HG03060 (cell line): ENCODE results near the gene S100A8.
"Not testable (repeated sequence)": the region's sequence is repeated elsewhere in the genome, so short reads cannot be mapped to it uniquely, and the experiment has no call there.

Experiments used
- ATAC-seq: cut with Tn5 transposase; IDR thresholded peaks from one replicate; pipeline ENCODE4 v1.9.1; 2021; ENCODE audit warnings: low read depth, moderate number of reproducible peaks; ENCODE audit not compliant: unreplicated experiment

The S100A8 gene

GRCh38 chr1:153417136-153417888, 26.4 kb upstream of the S100A8 start:
- no peak for ATAC-seq

- ATAC-seq, result no peak
These were observed 25.1 kb upstream of the S100A8 start, which contains the start of gene S100A7A for GRCh38 chr1:153415850-153416570. Gene S100A7A, plus strand, starts transcription at chr1:153416520. Its CDS starts 1,563 bp downstream, at chr1:153418083.

DNA sequence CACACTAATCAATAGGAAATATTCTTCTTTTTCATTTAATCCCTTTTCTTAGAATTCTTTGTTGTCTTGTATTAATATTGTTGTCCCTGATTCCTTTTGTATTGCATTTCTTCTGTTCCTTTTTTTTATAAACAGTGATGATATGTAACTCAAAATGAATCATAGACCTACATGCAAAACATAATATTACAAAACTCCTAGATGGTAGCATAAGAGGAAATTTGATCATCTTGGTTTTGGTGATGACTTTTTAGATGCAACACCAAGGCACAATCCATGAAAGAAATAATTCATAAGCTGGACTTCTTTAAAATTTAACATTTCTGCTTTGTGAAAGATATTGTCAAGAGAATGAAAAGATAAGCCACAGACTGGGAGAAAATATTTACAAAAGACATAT, 23.1 kb upstream of the S100A8 start:
- ATAC-seq, result not testable (repeated sequence)

DNA sequence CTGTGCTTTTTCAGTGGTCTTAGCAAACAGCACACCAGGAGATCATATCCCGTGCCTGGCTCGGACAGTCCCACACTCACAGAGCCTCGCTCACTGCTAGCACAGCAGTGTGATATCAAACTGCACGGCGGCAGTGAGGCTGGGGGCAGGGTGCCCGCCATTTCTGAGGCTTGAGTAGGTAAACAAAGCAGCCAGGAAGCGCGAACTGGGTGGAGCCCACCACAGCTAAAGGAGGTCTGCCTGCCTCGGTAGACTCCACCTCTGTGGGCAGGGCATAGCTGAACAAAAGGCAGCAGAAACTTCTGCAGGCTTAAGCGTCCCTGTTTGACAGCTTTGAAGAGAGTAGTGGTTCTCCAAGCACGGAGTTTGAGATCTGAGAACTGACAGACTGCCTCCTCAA, 16.4 kb upstream of the S100A8 start:
- ATAC-seq, result not testable (repeated sequence)

- ATAC-seq, result not testable (repeated sequence)
These were observed 15.1 kb upstream of the S100A8 start for GRCh38 chr1:153405825-153406599.

DNA sequence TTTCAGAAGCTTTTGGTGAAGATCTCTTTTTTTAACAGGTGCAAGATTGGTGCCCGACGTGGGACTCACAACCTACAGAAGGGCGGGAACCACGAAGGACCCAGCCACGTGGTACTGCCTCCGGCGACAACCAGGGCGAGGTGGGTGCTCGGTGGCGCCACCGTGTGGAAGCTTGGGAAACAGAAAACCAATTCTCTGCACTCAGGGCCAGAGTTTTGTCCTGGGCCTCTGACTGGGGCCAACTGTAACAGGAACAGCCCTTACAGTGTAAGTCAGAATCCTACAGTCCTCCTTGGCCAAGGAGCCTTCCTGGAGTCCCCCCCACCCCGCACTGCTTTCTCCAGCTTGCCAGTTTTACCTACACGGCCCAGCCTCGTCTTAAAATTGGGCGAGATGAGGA, 13.9 kb upstream of the S100A8 start:
- no peak for ATAC-seq

- ATAC-seq, result no peak
These were observed 13.3 kb upstream of the S100A8 start for GRCh38 chr1:153404086-153404635.

DNA sequence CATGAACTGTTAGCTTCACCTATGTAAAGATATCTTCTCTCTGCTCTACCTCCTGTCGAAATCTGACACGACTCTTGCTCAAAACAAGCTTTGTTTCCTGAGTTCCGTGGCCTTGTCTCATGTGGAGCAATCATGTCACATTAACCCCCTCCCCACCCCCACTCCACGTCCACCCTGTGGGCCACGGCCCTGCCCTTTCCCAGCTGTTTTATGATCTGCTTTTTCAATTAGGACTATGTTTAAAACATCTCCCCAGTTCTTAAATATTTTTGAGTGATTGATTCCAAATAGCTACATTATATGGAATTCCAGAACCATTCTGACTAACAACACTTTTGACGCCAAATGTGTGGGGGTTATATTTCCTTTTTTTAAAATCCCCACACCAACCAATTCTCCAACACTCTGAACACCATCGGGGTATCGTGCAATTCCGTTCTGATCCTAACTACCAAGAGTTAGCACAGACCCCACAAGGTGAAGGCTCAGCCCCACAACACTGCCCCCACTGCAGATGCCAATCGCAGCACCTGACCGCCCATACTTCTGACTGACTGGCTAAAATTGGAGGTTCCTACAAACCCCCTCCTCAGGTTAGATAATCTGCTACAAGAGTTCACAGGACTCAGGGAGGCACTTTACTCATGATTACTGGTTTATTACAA, 12.7 kb upstream of the S100A8 start:
- ATAC-seq, result no peak

DNA sequence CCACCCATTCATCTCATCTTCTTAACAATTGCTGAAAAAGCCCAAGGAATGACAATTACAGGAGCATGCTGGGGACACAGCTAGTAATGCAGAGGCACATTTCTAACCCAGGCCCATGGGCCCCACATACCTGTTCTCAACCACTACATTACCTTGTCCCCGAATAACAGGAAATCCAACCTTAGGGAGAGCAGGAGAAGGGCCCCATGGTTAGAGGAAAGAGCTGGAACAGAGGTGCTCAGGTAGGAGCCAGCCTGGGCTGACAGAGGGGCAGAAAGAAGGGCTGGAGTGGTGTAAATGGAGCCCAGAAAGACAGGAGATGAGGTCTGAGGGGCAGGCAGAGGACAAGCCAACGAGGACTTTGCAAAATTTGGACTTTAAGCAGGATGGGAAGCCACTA, 11.4 kb upstream of the S100A8 start:
- ATAC-seq, result no peak

- no peak for ATAC-seq
These were observed 10.6 kb upstream of the S100A8 start for GRCh38 chr1:153401461-153401860.

GRCh38 chr1:153400244-153400643, 9.4 kb upstream of the S100A8 start:
- no peak for ATAC-seq

- no peak for ATAC-seq
These were observed 8.7 kb upstream of the S100A8 start for GRCh38 chr1:153399401-153400055.

GRCh38 chr1:153397924-153398651, 7.2 kb upstream of the S100A8 start:
- no peak for ATAC-seq

- no peak for ATAC-seq
These were observed 6.4 kb upstream of the S100A8 start for GRCh38 chr1:153397051-153397923.

- no peak for ATAC-seq
These were observed 5.6 kb upstream of the S100A8 start for GRCh38 chr1:153396461-153396860.

GRCh38 chr1:153395776-153396175, 4.9 kb upstream of the S100A8 start:
- no peak for ATAC-seq

DNA sequence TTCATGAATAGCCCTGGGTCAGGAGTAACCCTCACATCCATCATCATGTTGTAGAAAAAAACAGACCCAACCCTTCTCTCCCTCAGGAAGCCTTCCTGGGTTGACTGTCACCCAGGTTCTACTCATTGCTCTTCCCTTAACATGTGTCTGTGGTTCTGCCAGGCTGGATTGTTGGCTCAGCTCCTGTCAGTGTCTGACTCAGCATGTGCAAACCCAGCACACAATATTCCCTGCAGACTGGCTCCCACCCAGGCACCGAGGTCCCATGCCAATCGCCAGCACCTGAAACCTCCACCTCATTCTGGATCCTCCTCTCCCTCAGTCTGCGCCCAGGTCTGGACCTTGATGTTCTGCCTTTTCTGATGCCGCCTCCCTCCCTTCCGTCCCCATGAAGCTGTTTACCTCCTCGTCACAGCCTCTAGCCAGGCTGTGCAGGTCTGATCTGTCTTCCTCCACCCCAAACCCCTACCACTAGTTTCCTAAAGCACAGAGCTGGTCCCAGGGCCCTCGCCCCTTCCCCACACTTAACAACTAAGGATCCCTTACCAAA, 4.3 kb upstream of the S100A8 start:
- no peak for ATAC-seq

- no peak for ATAC-seq
These were observed 3.5 kb upstream of the S100A8 start for GRCh38 chr1:153394391-153394790.
